Ramos (cell line): Measurements from ENCODE around the gene APMAP.

Experiments used
- in situ Hi-C: fragments of 300-500 bp; cut with MboI; formaldehyde crosslinking; loops from one replicate; pipeline ENCODE4 v1.14.3; 2022; ENCODE audit warnings: low sequenced_read_pairs; ENCODE audit not compliant: unreplicated experiment

The APMAP gene

DNA sequence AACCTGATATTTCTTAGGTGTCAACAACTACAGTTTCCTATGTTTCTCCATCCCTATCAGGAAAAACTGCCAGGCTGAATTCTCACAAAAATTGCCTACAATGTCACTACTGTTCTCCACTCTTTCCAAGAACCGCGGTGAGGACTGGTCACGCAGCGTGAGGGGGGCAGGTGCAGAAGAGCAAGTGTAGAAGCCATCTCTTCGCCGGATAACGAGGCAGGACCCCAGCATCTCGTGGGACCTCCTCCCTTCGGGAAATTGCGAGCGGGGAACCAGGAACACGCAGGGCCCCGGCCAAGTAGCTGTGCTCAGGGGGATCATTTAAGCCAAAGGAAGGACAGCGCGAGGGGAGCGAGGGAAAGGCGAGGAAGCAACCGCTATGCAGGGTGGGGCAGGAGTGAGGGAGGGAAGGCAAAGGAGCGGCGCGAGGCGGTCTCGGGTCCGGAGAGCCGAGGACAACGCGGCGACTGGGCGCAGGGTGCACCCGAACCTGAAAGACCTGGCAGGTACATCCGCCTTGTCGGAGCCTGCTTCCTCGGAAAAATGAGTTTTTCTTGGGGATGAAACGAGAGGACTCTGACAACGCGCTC, 559 bp downstream of the APMAP start:
- in situ Hi-C loops, result loop anchor here (5.0 to 10.0 kb wide), 2 partner anchors 293 to 410 kb away; no protein-coding TSS in a partner anchor

DNA sequence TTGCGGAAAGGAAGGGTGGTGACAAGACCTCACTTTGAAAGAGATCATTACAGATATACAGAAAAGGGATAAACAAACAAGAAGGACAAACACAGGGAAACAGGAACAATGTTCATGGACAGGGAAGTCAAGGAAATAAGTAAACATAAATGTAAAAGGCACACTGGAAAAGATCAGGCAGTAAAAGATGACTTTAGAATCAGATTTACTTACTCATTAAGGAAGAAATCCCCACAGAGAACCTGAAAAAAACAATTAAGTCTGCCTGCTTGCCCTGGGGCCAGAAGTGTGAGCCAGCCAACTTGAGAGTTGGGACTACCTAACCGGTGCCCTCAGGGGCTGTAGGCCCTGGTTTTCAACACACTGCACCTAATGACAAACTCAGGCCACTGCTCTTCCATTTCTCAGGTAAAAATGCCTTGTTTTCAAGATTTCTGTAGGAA, 1.7 kb downstream of the APMAP start:
- in situ Hi-C loops, result loop anchor here (5.0 to 10.0 kb wide), 2 partner anchors 294 to 411 kb away; no protein-coding TSS in a partner anchor

DNA sequence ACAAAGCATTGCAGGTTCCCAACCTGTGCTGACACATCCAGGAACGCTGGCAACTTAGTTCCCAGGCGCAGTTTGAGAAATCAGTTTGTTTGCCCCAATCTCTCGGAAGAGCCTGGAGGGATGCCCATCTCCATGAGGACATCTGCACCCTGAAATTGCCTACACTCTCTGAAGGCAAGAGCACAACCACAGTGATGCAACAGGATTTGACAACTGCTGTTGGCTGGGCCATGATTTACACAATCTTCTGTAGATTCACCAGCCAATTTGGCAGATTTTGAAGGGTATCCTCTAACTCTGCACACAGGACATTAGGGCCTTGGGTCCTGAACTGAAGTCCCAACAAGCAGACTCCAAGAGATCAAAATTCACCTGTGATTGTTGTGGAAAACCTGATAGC, 3.4 kb downstream of the APMAP start:
- in situ Hi-C loops, result no loop called here

DNA sequence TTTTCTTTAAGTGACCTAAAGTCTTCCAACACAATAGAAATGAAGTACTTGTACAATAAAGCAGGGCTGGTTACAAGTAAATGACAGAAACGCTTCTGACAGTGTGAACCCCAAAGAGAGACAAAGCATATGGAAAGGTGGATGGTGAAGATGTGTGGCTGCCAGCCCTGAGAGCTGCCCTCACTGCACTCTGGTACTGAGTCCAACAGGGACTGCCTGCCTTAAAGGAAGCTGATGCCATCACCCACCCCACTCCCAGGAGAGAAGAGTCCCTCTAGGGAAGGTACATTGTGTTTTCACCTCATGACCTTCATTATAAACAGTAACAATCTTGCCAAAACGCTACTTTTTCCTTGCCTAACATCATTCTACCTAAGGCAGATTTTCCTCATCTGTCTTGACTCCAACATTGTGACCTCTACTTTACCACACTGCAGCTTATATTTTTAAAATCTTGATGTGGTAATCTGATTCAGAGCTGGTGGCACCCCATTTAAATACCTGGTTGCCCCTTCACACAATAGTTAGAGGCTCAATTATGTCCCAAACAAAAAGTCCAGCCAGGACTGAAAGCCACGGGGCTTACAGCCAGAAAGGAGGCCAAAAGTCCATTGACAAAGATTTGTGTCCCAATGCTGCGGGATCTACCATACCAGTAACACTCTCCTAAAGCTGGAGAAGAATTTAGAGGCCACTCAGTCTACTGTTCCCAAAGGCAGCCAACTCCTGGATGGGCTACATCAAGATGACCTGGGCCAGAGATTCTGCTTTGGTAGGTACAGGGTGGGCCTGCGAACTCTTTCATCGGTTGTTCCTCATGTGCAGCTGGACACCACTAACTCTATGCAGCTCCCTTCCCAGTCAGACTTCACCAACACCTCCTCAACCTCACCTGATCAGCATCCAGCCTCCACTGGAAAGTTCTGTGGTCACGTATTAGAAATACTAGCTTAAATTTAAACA, 4.4 kb downstream of the APMAP start:
- in situ Hi-C loops, result no loop called here

DNA sequence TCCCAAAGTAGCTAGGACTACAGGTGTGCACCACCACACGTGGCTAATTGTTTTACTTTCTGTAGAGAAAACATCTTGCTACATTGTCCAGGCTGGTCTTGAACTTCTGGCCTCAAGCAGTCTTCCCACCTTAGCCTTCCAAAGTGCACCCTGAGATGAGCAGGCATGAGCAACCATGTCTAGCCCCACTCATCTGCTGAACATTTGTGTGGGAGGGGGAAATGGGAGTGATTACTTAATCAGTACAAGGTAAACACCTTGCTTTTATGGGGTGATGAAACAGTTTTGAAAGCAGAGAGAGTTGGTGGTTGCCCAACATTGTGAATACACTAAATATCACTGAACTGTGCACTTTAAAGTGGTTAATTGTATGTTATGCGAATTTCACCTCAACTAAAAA, 5.3 kb downstream of the APMAP start:
- in situ Hi-C loops, result no loop called here

DNA sequence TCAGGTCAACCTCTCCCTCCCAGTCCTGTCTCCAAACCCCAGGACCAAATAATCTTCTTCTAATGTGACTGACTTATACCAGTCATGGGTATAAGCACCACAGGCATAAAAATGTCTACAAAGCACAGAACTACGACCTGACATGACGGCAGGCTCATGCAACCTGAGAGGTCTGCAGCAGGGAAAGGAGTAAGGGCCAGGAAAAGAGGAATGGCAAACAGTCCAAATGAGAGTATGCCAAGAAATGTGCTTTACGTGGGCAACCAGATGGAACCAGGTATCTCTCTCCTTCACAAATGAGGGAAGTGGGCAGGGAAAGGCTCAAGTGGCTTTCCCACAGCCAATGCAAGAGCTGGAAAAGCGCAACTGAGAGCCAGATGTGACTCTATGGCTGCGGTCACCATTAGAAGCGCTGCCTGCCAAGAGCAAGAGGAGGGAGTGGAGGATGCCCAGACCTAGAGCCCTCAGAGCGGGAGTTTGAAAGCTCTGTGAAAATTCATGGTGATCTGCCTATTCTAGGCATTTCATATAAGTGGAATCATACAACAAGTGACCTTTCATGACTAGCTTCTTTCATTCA, 6.0 kb downstream of the APMAP start:
- in situ Hi-C loops, result no loop called here

DNA sequence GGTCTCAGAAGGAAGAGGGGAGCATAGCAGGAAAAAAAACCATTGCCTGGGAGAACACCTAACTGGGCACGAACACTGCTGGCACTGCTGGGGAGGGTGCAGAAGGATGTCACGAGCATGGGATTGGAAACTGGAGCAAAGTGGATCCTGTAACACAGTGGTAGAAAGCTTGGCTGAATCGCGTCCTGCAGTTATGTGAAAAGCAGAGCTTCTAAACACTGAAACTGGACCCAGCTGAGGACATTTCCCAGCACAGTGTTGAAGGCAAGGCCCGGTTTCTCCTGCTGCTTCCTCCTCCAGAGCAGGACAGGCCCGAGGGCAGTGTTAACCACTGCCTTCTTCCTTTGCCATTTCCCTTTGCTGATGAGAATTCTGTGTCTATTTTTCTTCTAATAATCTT, 6.7 kb downstream of the APMAP start:
- in situ Hi-C loops, result no loop called here

DNA sequence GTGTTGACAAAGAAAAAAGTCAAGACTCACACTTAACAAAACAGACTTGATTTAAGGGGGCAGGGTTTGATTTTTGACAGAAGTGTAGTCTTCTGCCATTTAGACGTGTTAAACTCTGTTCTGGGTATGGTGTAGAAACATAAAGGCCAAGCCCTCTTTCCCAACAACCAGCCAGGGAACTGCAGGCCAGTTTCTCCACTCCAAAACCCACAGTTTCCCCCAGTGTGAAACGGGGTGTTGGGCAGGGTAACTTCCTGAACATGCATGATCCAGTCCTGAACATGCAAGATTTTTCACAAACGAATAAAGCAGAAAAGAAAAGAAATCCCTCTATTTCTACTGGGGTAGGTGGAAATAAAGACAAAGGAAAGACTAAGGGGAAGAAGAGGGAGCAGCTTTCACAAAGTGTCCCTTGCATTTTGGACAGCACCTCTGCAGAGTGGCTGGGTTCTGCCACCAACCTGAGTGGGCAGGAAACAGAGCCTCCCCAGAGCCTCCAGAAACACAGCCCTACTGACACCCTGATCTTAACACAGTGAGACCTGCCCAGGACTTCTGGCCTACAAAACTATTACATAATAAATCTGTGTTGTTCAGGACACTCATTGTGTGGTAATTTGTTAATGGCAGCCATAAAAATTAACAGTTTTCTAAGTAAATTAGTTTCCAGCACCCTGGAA, 7.5 kb downstream of the APMAP start:
- in situ Hi-C loops, result no loop called here

DNA sequence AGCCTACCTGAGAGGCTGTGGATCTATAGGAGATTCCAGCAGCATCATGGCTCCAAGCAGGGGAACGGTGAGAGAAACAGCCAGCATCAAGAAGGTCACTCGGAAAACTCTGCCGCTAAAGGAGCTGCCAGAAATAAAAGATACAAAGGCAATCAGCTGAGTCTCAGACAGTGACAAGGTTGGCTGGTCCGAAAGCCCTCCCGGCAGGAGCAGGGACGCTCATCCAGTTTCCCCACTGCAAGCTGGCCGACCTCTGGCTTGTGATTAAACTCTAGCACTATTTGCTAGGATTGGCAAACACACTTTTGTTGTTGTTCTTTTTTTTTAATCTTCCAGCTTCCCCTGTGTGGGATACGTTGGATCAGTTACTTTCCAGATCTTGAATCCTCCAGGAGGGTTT, 8.7 kb downstream of the APMAP start:
- in situ Hi-C loops, result no loop called here

DNA sequence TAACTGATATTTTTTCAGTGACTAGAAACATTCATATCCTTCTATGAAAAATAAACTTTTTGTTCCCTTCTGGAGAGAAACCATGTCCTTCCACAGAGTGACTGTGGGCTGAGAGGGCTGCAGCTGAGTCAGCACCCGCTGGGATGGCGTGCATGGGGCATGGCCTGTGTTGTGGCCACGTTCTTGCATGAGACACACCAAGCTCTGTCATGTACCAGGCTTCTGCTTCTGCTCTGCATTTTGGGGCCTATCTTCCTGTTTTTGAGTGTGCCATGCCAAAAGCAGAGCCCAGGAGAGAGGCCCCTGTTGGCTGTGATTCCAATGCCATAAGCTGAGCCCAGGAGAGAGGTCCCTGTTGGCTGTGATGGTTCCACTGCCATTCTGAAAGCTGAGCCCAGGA, 10.8 kb downstream of the APMAP start:
- in situ Hi-C loops, result no loop called here

DNA sequence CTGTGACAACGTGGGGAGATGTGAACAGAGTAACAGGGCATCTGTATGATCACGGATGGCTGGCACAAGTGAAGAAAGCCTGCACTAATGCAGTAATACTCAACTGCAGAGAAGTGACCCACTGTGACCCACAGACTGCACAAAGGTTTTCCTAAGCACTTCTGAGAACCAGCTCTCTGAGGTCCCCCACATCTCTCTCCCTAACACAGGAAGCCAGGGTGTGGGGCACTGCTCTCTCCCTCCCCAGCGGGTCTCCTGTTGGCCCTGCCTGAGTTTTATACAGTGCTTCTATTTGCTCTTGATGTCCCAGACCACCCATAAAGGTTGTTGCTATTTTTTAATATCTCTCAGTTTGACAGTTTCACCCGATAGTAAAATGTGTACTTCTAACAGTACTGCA, 11.3 kb downstream of the APMAP start:
- in situ Hi-C loops, result no loop called here

DNA sequence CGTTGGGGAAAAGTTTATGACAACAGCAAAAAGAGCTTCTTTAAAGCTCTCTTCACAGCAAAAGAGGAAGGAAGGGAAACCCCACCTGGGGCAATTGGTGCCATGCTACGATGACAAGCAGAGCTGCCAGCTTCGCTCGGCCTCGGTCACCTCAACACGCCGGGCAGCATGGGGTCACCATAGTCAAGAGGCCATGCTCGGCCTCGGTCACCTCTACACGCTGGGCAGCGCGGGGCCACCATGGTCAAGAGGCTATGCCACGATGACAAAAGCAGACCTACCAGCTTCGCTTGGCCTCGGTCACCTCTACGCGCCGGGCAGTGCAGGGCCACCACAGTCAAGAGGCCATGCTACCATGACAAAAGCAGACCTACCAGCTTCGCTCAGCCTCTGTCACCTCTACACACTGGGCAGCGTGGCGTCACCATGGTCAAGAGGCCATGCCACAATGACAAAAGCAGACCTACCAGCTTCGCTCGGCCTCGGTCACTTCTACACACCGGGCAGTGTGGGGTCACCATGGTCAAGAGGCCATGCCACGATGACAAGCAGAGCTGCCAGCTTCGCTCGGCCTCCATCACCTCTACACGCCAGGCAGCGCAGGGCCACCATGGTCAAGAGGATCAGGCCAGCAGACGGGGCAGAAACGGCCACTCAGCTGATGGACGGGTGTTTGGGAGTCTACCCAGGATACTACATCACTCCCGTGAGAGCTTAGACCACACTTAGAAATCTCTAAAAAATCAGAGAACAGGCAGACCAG, 12.1 kb downstream of the APMAP start:
- in situ Hi-C loops, result no loop called here

DNA sequence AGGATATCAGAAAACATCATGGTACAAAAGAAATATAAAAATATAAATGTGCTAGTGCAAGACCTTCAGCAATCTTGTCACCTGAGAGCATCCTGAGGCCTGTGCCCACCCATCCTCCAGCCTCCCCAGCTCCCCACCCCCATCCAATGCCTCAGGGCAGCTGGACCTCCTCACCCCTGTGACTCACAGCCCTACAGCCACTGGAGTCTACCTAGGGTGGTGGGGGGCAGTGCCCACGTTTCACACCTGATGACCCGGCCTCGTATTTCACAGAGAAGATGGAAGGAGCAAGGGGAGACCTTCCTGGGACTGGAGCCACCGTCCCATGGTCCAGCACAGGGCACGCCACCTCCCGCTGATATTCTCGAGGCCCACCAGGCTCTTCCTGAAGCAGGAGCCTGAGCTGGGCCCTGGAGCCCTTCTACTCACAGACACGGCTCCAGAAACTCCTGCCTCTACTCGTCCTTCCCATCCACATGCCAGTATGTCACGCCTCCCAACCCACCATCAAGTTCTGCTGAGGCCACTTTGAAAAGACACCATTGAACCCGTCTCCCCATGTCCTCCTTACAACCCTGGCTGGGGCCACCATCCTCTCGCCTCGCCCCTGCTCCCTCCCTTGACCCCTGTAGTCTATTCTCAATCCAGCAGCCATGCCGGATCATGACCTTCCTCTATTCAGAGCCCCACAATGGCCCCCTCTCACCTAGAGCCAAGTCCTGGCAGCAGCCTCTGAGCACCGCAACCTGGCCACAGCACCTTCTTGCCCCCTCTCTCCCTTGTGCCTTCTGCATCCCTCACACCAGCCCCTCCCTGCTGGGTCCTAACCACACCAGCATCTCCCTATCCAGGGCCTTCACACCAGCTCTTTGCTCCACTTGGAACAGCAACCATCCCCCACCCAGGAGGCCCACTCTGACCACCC, 13.3 kb downstream of the APMAP start:
- in situ Hi-C loops, result no loop called here

DNA sequence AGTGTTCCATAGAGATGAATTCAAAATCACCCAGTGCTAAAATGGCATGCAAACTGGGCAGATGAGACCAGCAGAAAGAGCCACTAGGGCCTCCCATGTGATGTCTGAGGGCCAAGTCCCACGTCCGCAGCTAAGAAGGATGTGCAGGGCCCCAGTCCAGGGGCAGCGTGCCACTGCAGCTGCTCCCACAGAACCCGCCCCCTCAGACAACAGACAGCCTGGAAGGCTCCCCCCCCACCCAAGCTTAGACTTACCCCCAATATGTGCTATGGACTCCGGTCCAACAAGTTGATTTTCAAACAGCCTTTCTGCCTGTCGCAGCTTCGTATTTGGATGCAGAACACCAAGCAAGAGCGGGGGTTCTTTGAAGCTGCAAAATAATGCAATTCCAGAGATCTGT, 14.0 kb downstream of the APMAP start:
- in situ Hi-C loops, result no loop called here

DNA sequence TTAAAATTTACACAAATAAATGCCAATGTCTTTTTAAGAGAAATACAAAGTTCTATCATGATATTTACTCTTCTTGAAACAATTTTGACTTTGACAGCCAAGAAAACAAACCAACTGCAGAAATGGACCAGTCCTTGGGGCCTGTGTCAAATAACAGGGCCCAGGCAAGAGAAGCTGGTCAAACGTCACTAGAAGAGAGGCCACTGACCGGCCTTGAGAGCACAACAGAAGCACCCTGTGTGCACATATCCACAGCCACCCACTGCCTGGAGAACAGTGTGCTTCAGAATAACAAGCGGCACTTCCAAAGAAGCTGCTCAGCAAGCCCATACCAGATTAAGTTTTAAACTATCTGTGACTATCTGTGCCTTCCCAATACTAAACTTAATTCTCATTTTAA, 14.8 kb downstream of the APMAP start:
- in situ Hi-C loops, result no loop called here

DNA sequence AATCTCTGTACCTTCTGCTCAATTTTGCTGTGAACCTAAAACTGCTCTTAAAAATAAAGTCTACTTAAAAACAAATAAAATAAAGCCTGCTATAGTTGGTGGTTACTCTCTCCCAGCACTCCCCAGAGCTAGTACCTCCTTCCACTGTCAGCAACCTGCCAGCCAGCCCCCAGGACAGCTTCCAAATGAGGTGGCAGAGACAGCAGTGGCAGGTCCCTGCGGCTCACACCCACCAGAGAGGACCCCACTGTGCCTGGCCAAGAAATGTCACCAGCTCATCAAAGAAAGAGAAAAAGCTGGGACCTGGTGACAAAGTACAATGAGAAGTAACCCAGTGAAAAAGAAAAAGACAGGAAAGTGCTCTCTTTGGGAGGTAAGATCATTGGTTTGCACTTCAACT, 15.2 kb downstream of the APMAP start:
- in situ Hi-C loops, result no loop called here

DNA sequence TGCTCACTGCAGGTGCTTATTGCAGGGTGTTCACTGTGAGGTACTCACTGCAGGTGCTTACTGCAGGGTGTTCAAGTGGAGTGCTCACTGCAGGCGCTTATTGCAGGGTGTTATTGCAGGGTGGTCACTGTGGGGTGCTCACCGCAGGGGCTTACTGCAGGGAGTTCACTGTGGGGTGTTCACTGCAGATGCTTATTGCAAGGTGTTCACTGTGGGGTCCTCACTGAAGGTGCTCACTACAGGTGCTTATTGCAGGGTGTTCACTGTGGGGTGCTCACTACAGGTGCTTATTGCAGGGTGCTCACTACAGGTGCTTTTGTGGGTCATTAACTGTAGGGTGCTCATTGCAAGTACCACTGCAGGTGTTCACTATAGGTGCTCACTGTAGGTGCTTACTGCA, 20.2 kb downstream of the APMAP start:
- in situ Hi-C loops, result no loop called here

DNA sequence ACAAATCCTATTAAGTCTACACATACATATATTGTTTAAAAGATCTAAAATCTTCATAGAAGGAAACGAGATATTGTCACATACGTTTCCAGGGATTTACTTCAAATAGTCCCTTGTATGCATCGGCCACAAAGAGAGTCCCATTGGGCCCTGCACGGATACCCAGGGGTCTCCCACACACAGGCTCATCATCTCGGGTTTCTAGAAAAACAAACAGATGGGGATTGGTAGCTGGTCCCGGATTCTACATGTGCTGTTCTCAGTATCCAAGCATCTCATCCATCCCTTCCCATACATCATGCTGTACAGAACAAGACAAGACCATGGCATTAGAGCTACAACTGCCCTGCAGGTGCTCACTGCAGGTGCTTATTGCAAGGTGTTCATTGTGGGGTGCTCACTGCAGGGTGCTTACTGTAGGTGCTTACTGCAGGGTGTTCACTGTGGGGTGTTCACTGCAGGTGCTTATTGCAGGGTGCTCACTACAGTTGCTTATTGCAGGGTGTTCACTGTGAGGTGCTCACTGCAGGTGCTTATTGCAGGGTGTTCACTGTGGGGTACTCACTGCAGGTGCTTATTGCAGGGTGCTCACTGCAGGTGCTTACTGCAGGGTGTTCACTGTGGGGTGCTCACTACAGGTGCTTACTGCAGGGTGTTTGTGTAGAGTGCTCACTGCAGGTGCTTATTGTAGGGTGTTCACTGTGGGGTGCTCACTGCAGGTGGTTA, 21.0 kb downstream of the APMAP start:
- in situ Hi-C loops, result no loop called here
